H1 (cell line): Measurements from ENCODE around the gene HS1BP3. TPM values are rescaled to one million over a fixed set of nuclear protein-coding genes. Genes with fewer than 3 reads are reported as not detected.

Source experiments
- CTCF ChIA-PET: fragments of 300-600 bp; sonication (Branson Sonifier 250); formaldehyde crosslinking; loops from one replicate; lab custom pipeline; 2021; ENCODE audit not compliant: partially characterized antibody; lab: Charles Lee
- POLR2A ChIA-PET: fragments of 300-600 bp; sonication (Branson Sonifier 250); formaldehyde crosslinking; loops from one replicate; lab custom pipeline; 2021; ENCODE audit warnings: inconsistent platforms; ENCODE audit not compliant: partially characterized antibody; lab: Charles Lee
- DNase-seq, 2 experiments: peaks; one replicate each; pipeline versions ENCODE4 v3.0.0 to v3.0.0-alpha.2; 2010 to 2022; ENCODE audit warnings: low spot score in 2 of 2, low read depth in 1 of 2, mixed read lengths in 1 of 2
- FAIRE-seq: peaks from 2 replicates; lab custom pipeline; 2011; peaks lifted over from hg19 to GRCh38; lab: Jason Lieb, UNC
- H2AFZ ChIP-seq: 2 replicates; pipeline ENCODE4 v1.8.1; 2012; ENCODE audit warnings: low read length, inconsistent platforms
- H2AK5ac ChIP-seq: 2 replicates; pipeline ENCODE4 v1.6.1; 2013; ENCODE audit warnings: low read depth, low read length
- H2BK120ac ChIP-seq: replicated peaks from 2 replicates; pipeline ENCODE3; 2013; ENCODE audit warnings: low read depth, low read length, inconsistent platforms
- H2BK12ac ChIP-seq: 2 replicates; pipeline ENCODE4 v1.6.1; 2013; ENCODE audit warnings: low read depth, low read length
- H2BK15ac ChIP-seq: 2 replicates; pipeline ENCODE4 v1.6.1; 2013; ENCODE audit warnings: low read length
- H2BK20ac ChIP-seq: 2 replicates; pipeline ENCODE4 v1.6.1; 2013; ENCODE audit warnings: low read length
- H2BK5ac ChIP-seq: 2 replicates; pipeline ENCODE4 v1.6.1; 2013; ENCODE audit warnings: low read depth, low read length
- H3K14ac ChIP-seq: 2 replicates; pipeline ENCODE4 v1.6.1; 2013; ENCODE audit warnings: inconsistent platforms; ENCODE audit not compliant: insufficient read length
- H3K18ac ChIP-seq: 2 replicates; pipeline ENCODE4 v1.6.1; 2013; ENCODE audit warnings: low read length; ENCODE audit errors: extremely low read depth
- H3K23ac ChIP-seq: 2 replicates; pipeline ENCODE4 v1.6.1; 2013; ENCODE audit warnings: inconsistent platforms; ENCODE audit not compliant: insufficient read length
- H3K23me2 ChIP-seq: 2 replicates; pipeline ENCODE4 v1.6.1; 2013; ENCODE audit warnings: low read depth, low read length
- H3K27ac ChIP-seq: 2 replicates; pipeline ENCODE4 v1.6.1; 2011; ENCODE audit warnings: low read depth, low read length, inconsistent platforms
- H3K27me3 ChIP-seq, 4 experiments: replicated peaks in 1 of 4; 1 replicate in 1 of 4; 2 replicates in 3 of 4; pipeline versions ENCODE4 v1.6.1 to v1.8.1; 2011 to 2013; ENCODE audit warnings: low read length in 3 of 4, mild to moderate bottlenecking in 3 of 4, inconsistent platforms in 2 of 4, mixed read lengths in 2 of 4, moderate library complexity in 1 of 4; ENCODE audit not compliant: control insufficient read depth in 3 of 4, insufficient read depth in 3 of 4; ENCODE audit errors: extremely low read depth in 1 of 4
- H3K36me3 ChIP-seq, 4 experiments: 2 replicates each; pipeline versions ENCODE4 v1.6.1 to v1.8.1; 2011 to 2013; ENCODE audit warnings: mild to moderate bottlenecking in 4 of 4, low read length in 3 of 4, moderate library complexity in 2 of 4, control low read depth in 1 of 4, inconsistent platforms in 1 of 4; ENCODE audit not compliant: insufficient read depth in 4 of 4, control insufficient read depth in 2 of 4
- H3K4ac ChIP-seq: replicated peaks from 2 replicates; pipeline ENCODE3; 2013; ENCODE audit warnings: low read length, low read depth, mixed read lengths, inconsistent platforms; ENCODE audit not compliant: insufficient read length
- H3K4me1 ChIP-seq, 4 experiments: replicated peaks in 1 of 4; 1 replicate in 1 of 4; 2 replicates in 3 of 4; pipeline versions ENCODE4 v1.6.1 to v1.8.1; 2011 to 2013; ENCODE audit warnings: low read length in 3 of 4, inconsistent platforms in 2 of 4, mixed read lengths in 1 of 4; ENCODE audit not compliant: insufficient read depth in 4 of 4, control insufficient read depth in 3 of 4
- H3K4me2 ChIP-seq, 2 experiments: 2 replicates each; pipeline versions ENCODE4 v1.6.1 to v1.8.1; 2011 to 2013; ENCODE audit warnings: low read depth in 2 of 2, low read length in 2 of 2, control low read depth in 1 of 2, inconsistent platforms in 1 of 2, mild to moderate bottlenecking in 1 of 2; ENCODE audit not compliant: insufficient read depth in 1 of 2
- H3K4me3 ChIP-seq, 4 experiments: fragments of 200-600, 300-600 bp in 1 of 4; sonication (generic), shearing (Covaris generic), sonication (Bioruptor Twin) in 1 of 4; 2 replicates each; pipeline versions ENCODE4 v1.5.1 to v1.8.1; 2011 to 2016; ENCODE audit warnings: low read length in 4 of 4, low read depth in 3 of 4, control low read depth in 2 of 4, inconsistent platforms in 2 of 4, mild to moderate bottlenecking in 2 of 4, mixed read lengths in 1 of 4, moderate library complexity in 1 of 4; ENCODE audit not compliant: insufficient read depth in 2 of 4; ENCODE audit errors: extremely low read depth in 1 of 4
- H3K56ac ChIP-seq: replicated peaks from 2 replicates; pipeline ENCODE3; 2013; ENCODE audit warnings: low read depth, mild to moderate bottlenecking, mixed read lengths, low read length, inconsistent platforms; ENCODE audit not compliant: insufficient read length
- H3K79me1 ChIP-seq: 2 replicates; pipeline ENCODE4 v1.6.1; 2013; ENCODE audit warnings: low read depth, low read length, control low read depth
- H3K79me2 ChIP-seq, 2 experiments: 2 replicates each; pipeline versions ENCODE4 v1.6.1 to v1.8.1; 2012 to 2013; ENCODE audit warnings: low read length in 2 of 2, mild to moderate bottlenecking in 2 of 2, inconsistent platforms in 1 of 2; ENCODE audit not compliant: insufficient read depth in 2 of 2, control insufficient read depth in 1 of 2
- H3K9ac ChIP-seq, 4 experiments: replicated peaks in 1 of 4; 1 replicate in 1 of 4; 2 replicates in 3 of 4; pipeline versions ENCODE4 v1.6.1 to v1.8.1; 2011 to 2013; ENCODE audit warnings: low read depth in 3 of 4, low read length in 3 of 4, control low read depth in 2 of 4, mild to moderate bottlenecking in 2 of 4, moderate library complexity in 2 of 4, inconsistent platforms in 1 of 4; ENCODE audit errors: extremely low read depth in 1 of 4
- H3K9me3 ChIP-seq, 2 experiments: 2 replicates each; pipeline versions ENCODE4 v1.6.1 to v1.8.1; 2012 to 2013; ENCODE audit warnings: mild to moderate bottlenecking in 2 of 2, moderate library complexity in 2 of 2, control low read depth in 1 of 2, inconsistent platforms in 1 of 2, low read depth in 1 of 2, low read length in 1 of 2, mixed read lengths in 1 of 2; ENCODE audit not compliant: insufficient read depth in 2 of 2
- H4K20me1 ChIP-seq, 2 experiments: replicated peaks in 1 of 2; 2 replicates each; pipeline versions ENCODE3 to v1.8.1; 2011 to 2013; ENCODE audit warnings: inconsistent platforms in 2 of 2, low read length in 2 of 2, mild to moderate bottlenecking in 1 of 2; ENCODE audit not compliant: insufficient read depth in 2 of 2, control insufficient read depth in 1 of 2
- H4K5ac ChIP-seq: 2 replicates; pipeline ENCODE4 v1.6.1; 2013; ENCODE audit warnings: low read length, low read depth, mixed read lengths, inconsistent platforms; ENCODE audit not compliant: insufficient read length
- H4K8ac ChIP-seq: 2 replicates; pipeline ENCODE4 v1.8.0; 2013; ENCODE audit warnings: mild to moderate bottlenecking, moderate library complexity, low read length, inconsistent platforms; ENCODE audit not compliant: insufficient read depth; ENCODE audit errors: extremely low read depth
- H4K91ac ChIP-seq: replicated peaks from 2 replicates; pipeline ENCODE3; 2013; ENCODE audit warnings: low read length, mixed read lengths, inconsistent platforms; ENCODE audit not compliant: insufficient read length
- CBX8 ChIP-seq: fragments of 300-800, 300-1000 bp; sonication (generic); IDR thresholded peaks from 2 replicates; pipeline ENCODE4 v1.7.1; 2016; ENCODE audit warnings: low read depth, low read length, borderline replicate concordance
- CHD1 ChIP-seq: IDR thresholded peaks from 2 replicates; pipeline ENCODE4 v1.6.1; 2012; ENCODE audit warnings: low read depth, low read length, improper control_type of control experiment
- MAFK ChIP-seq: IDR thresholded peaks from 2 replicates; pipeline ENCODE4 v1.6.1; 2012; ENCODE audit warnings: low read depth, mild to moderate bottlenecking, improper control_type of control experiment, low read length
- NANOG ChIP-seq: IDR thresholded peaks from 2 replicates; pipeline ENCODE4 v1.6.1; 2011; ENCODE audit warnings: low read length, low read depth, mild to moderate bottlenecking, inconsistent platforms; ENCODE audit not compliant: insufficient read depth, poor library complexity, severe bottlenecking
- NRF1 ChIP-seq: IDR thresholded peaks from 2 replicates; pipeline ENCODE4 v1.6.1; 2011; ENCODE audit warnings: mild to moderate bottlenecking, low read depth, low read length, improper control_type of control experiment
- SAP30 ChIP-seq: fragments of 300-600 bp; sonication (generic); IDR thresholded peaks from 2 replicates; pipeline ENCODE4 v1.7.1; 2012; ENCODE audit warnings: low read length, moderate library complexity, mild to moderate bottlenecking, inconsistent platforms; ENCODE audit not compliant: insufficient read depth, insufficient replicate concordance
- SIRT6 ChIP-seq: IDR thresholded peaks from one replicate; pipeline ENCODE4 v1.7.1; 2012; ENCODE audit warnings: low read length, inconsistent platforms
- SP2 ChIP-seq: IDR thresholded peaks from 2 replicates; pipeline ENCODE4 v1.6.1; 2012; ENCODE audit warnings: mild to moderate bottlenecking, low read length, inconsistent platforms
- SUZ12 ChIP-seq: fragments of 200-600 bp; sonication (generic); IDR thresholded peaks from 2 replicates; pipeline ENCODE4 v1.6.1; 2012; ENCODE audit warnings: mild to moderate bottlenecking, inconsistent platforms, low read length, moderate library complexity, mixed read lengths
- USF2 ChIP-seq: IDR thresholded peaks from 2 replicates; pipeline ENCODE4 v1.6.1; 2011; ENCODE audit warnings: low read length, improper control_type of control experiment
- ZNF274 ChIP-seq: IDR thresholded peaks from 2 replicates; pipeline ENCODE4 v1.7.0; 2012; ENCODE audit warnings: low read length, borderline replicate concordance; ENCODE audit errors: extremely low read depth
- WGBS, 2 experiments: shearing (Covaris generic) in 1 of 2; methylation state at CpG; one replicate each; pipeline versions ENCODE4 v1.1.6 to v1.1.7; 2013 to 2015; ENCODE audit warnings: low lambda C conversion rate in 2 of 2, mixed read lengths in 2 of 2, inconsistent platforms in 1 of 2, low coverage in 1 of 2, missing lambda C conversion rate in 1 of 2; ENCODE audit not compliant: insufficient replicate concordance in 2 of 2, insufficient coverage in 1 of 2, insufficient read length in 1 of 2; ENCODE audit errors: extremely low coverage in 1 of 2, missing lambda C conversion rate in 1 of 2; 5-methylcytosine and 5-hydroxymethylcytosine counted together
- polyA plus RNA-seq, 7 experiments: library from polyadenylated mRNA; depleted of rRNA in 3 of 7; stranded (reverse) in 5 of 7; unstranded in 2 of 7; fragments of >200 nt in 5 of 7; fragments of 200-250 nt in 2 of 7; gene quantifications; 1 replicate in 5 of 7; 2 replicates in 1 of 7; 4 replicates in 1 of 7; pipeline versions ENCODE4 v1.2.1 to v1.2.3, GENCODE V29; 2011 to 2013; ENCODE audit warnings: missing spikeins in 2 of 7, mixed read lengths in 2 of 7
- total RNA-seq: library from RNA; stranded (reverse); fragmentation: NEBNext Ultra II Directional; extraction: Animal tissue kit (Norgen Biotek cat#: 25700); gene quantifications from 2 replicates; pipeline ENCODE4 v1.2.1, GENCODE V29; 2021

The HS1BP3 gene
- total and polyA plus RNA-seq, 2 of the 8 experiments (the other 6 are each of a cell fraction or from before 2014, with no cell fraction given): 11.1 to 11.3 TPM

DNA sequence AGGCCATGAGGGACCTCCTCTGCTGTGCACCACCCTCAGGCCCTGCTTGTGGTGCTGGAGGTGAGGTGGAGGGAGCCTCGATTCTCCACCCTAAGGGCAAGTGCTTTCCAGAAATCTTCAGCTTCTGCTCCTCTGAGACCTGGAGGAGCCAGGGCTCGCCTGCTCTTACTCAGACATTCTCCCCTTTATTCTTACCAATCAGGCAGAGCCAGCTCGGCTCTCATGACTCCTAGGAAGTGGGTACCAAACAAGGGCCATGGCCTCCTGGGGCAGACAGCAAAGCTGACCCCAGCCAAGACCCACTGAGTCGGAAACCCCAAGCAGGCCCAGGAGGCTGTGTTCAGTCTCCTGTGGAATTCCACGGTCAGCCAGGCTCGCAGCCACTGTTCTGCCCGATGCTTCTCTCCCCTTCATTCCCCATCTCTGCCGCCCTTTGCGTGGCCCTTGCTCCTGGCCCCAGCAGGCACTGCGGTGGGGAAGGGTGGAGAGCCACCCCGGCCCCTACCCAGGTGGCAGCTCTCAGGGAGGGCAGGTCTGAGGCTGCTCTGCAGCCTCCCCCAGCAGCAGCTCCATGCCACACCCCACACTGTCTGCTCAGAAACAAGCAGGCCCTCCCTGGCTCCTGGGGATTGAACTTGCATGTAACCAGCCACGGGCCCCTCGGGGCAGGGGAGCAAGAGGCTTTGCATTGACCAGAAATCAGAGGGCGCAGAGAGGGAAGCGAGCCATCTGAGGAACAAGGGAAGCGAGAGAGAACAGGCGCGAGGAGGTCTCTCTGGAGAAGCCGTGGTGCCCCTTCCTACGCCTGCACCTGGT is 24.0 kb downstream of the HS1BP3 start:
- H3K27ac ChIP-seq: no peak overlapping the region
- H3K4ac ChIP-seq: no peak overlapping the region
- POLR2A ChIA-PET: interaction anchor here (0.6 to 1.8 kb wide), 2 partner anchors 49 to 179 kb away, joined by 3 to 5 read pairs; partner anchors contain the start of gene RHOB
- H2AFZ ChIP-seq: no peak overlapping the region
- no peak overlapping the region for H2BK12ac ChIP-seq
- H2BK120ac ChIP-seq: no peak overlapping the region
- H2BK5ac ChIP-seq: no peak overlapping the region
- H3K4me1 ChIP-seq: no peaks in the 10 kb centered on the region; a peak in 1 of 7 replicates
- H3K4me3 ChIP-seq: no peak overlapping the region
- no peaks in the 10 kb centered on the region for H3K27me3 ChIP-seq
- H4K91ac ChIP-seq: no peak overlapping the region
- no peaks in the 10 kb centered on the region for H3K79me2 ChIP-seq
- no peak for FAIRE-seq
- CTCF ChIA-PET: interaction anchor here (0.7 to 4.2 kb wide), 8 partner anchors 8 to 216 kb away, joined by 3 to 24 read pairs (median 6); no protein-coding TSS in a partner anchor
- H2BK20ac ChIP-seq: no peak overlapping the region
- H3K36me3 ChIP-seq: 0 out of 8 replicates have a peak, but pooled peaks cover 0 to 2% (median 0%) of the 10 kb centered on the region in 4 experiments
- H4K20me1 ChIP-seq: no peaks in the 10 kb centered on the region
- no peak overlapping the region for H3K56ac ChIP-seq
- WGBS, 2 experiments: 88% methylated on average over 18 of the region's 20 CpGs; no CpG with 5 or more reads in 1 of the 2 experiments
- H3K23me2 ChIP-seq: no peaks in the 10 kb centered on the region
- no peak overlapping the region for H4K5ac ChIP-seq
- no peak overlapping the region for H2BK15ac ChIP-seq
- no peak overlapping the region for H2AK5ac ChIP-seq
- H3K9me3 ChIP-seq: no peaks in the 10 kb centered on the region
- no peak overlapping the region for H3K4me2 ChIP-seq
- H3K79me1 ChIP-seq: peaks cover 3% of the 10 kb centered on the region
- DNase-seq: no peak
- no peak overlapping the region for H3K23ac ChIP-seq
- H4K8ac ChIP-seq: peak overlapping the region; percentile 41; the same call in 1 of the 2 replicates
- no peak overlapping the region for H3K14ac ChIP-seq
- H3K18ac ChIP-seq: no peak overlapping the region
- H3K9ac ChIP-seq: no peak overlapping the region
- TF ChIP-seq USF2 (no peak), CHD1 (no peak), SAP30 (no peak), CBX8 (no peak), SP2 (no peak), SIRT6 (no peak), NANOG (no peak), NRF1 (no peak), ZNF274 (no peak), MAFK (no peak), SUZ12 (no peak)
